GM12873 (cell line): Measurements from ENCODE around the gene ANKRD33B.

Experiments used
- CTCF ChIP-seq: IDR thresholded peaks from 2 replicates; pipeline ENCODE4 v1.5.1; 2012; ENCODE audit warnings: low read depth, mild to moderate bottlenecking, moderate library complexity, low read length, control low read depth; ENCODE audit not compliant: insufficient read depth; ENCODE audit errors: missing control alignments

ANKRD33B gene

GRCh38 chr5:10660720-10661387 lies 97.0 kb downstream of the ANKRD33B start:
- TF ChIP-seq CTCF, result no peak

- no peak for TF ChIP-seq CTCF
These were observed 97.5 kb downstream of the ANKRD33B start for GRCh38 chr5:10661401-10661800.

- TF ChIP-seq CTCF, result no peak
These were observed 98.2 kb downstream of the ANKRD33B start for GRCh38 chr5:10662083-10662482.

- TF ChIP-seq CTCF, result no peak
These were observed 99.0 kb downstream of the ANKRD33B start for GRCh38 chr5:10662661-10663488.

DNA sequence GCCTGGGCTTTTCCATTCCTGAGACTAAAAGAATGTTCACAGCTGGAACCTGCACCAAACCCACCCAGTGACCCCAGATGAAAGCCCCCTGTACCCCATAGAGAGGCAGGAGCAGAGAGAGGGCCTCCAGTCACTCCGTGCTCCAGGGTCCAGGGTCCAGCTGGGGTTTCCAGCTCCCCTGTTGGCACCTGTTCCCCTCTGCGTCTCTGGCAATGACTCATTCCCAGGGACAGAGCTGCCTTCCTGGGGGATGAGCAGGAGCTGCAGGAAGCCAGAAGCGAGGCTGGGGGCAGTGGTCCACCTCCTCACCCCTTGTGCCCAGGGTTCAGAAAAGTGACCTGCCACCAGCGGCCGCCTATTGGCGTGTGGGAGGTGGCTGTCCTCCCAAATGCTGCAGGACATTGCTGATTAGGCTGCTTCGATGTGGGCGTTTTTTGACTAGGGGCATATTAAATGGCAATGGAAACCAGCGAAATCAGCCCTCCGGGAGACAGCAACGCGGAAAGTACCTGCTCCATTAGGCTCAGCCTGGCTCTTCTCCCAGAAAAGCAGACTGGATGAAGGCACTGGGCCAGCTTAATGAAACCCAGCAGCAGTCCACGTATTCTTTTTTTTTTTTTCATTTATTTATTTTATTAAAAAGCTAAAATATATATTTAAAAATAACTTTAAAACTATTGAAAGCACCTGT lies 99.8 kb downstream of the ANKRD33B start:
- no peak for TF ChIP-seq CTCF

DNA sequence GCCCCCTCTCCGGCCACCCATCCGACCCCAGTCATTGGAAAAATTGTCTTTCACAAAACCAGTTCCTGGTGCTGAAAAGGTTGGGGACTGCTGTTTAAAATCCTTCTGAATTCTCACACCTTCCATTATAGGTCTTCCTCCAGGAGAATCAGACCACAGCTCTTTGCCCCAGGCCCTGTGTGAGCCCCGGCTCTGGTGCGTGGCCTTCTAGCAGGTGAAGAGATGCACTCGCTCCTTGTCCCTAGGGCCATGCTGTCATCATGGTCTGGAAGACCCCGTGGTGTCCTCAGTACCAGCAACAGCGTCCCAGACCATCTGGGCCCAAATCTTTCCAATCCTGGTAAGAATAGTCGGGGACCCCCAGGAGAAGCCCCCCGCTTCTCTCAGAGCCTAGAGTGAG lies 101.9 kb downstream of the ANKRD33B start:
- TF ChIP-seq CTCF, result no peak
